Activated CD4-positive, alpha-beta T cell treated with anti-CD3 and anti-CD28 coated beads for 36 hours (primary cell): ENCODE results near the gene TNN. TPM values are rescaled to one million over a fixed set of nuclear protein-coding genes. Genes with fewer than 3 reads are reported as not detected.

ENCODE experiments used
- ATAC-seq: fragments of 200-7000 bp; cut with Tn5 transposase; one replicate; pipeline ENCODE4 v1.10.0; 2021; ENCODE audit warnings: mild to moderate bottlenecking, moderate library complexity
- CTCF ChIA-PET: fragments of 350-600 bp; sonication (Branson Sonifier 250); formaldehyde crosslinking; loops from one replicate; lab custom pipeline; 2021; ENCODE audit warnings: antibody characterized with exemption; lab: Charles Lee
- POLR2A ChIA-PET: fragments of 350-600 bp; sonication (Branson Sonifier 250); formaldehyde crosslinking; loops from one replicate; lab custom pipeline; 2021; ENCODE audit warnings: antibody characterized with exemption, inconsistent platforms; lab: Charles Lee
- DNase-seq: peaks from one replicate; pipeline ENCODE4 v3.0.0-alpha.2; 2020
- H3K27ac Mint-ChIP-seq: one replicate; pipeline ENCODE4 v1.8.0; 2021; ENCODE audit warnings: mixed read lengths
- H3K27me3 Mint-ChIP-seq: one replicate; pipeline ENCODE4 v1.8.0; 2021; ENCODE audit warnings: mixed read lengths
- H3K36me3 Mint-ChIP-seq: one replicate; pipeline ENCODE4 v1.8.0; 2021; ENCODE audit warnings: low read depth, mixed read lengths
- H3K4me1 Mint-ChIP-seq: one replicate; pipeline ENCODE4 v1.8.0; 2021; ENCODE audit warnings: mixed read lengths
- H3K4me3 Mint-ChIP-seq: one replicate; pipeline ENCODE4 v1.8.0; 2021; ENCODE audit warnings: mild to moderate bottlenecking, moderate library complexity, mixed read lengths
- H3K9me3 Mint-ChIP-seq: one replicate; pipeline ENCODE4 v1.8.0; 2021; ENCODE audit warnings: low read depth, mixed read lengths
- intact Hi-C, 2 experiments: fragments of 100-400 bp; cut with DNase I in 1 of 2; cut with micrococcal nuclease in 1 of 2; formaldehyde crosslinking; loops; one replicate each; pipeline versions ENCODE4 v1.14.2 to v1.15.1; 2022 to 2024; cut with DNase I, micrococcal nuclease
- total RNA-seq, 2 experiments: library from RNA; stranded (reverse); gene quantifications; one replicate each; pipeline ENCODE4 v1.2.3, GENCODE V29; 2021

The TNN gene
- total RNA-seq, 2 experiments from 2014 or later = 0.05 TPM; not detected in 1

GRCh38 chr1:175146529-175147213 is 79.0 kb downstream of the TNN start:
- DNase-seq (peak; percentile 84), ATAC-seq (peak; percentile 89)
- H3K27me3 Mint-ChIP-seq = peaks cover 15% of the 10 kb centered on the region
- H3K4me3 Mint-ChIP-seq = no peak overlapping the region
- intact Hi-C loops = loop anchor here (1.0 to 5.0 kb wide), 2 partner anchors 117 to 119 kb away; no protein-coding TSS in a partner anchor
- CTCF ChIA-PET = interaction anchor here (0.6 to 10.8 kb wide), 54 partner anchors 8 to 1904 kb away, joined by 3 to 322 read pairs (median 4); partner anchors contain the start of gene MRPS14
- peaks cover 6% of the 10 kb centered on the region for H3K4me1 Mint-ChIP-seq
- no peaks in the 10 kb centered on the region for H3K36me3 Mint-ChIP-seq
- no peaks in the 10 kb centered on the region for H3K9me3 Mint-ChIP-seq
- POLR2A ChIA-PET = no interaction called here
- no peak overlapping the region for H3K27ac Mint-ChIP-seq

GRCh38 chr1:175147569-175147968 is 79.9 kb downstream of the TNN start:
- H3K4me1 Mint-ChIP-seq = peaks cover 2% of the 10 kb centered on the region
- H3K27ac Mint-ChIP-seq = no peak overlapping the region
- ChIA-PET POLR2A (no interaction called here), CTCF (interaction anchor here (0.5 to 10.8 kb wide), 16 partner anchors 9 to 342 kb away, joined by 3 to 322 read pairs (median 6); no protein-coding TSS in a partner anchor)
- H3K4me3 Mint-ChIP-seq = no peak overlapping the region
- peaks cover 19% of the 10 kb centered on the region for H3K27me3 Mint-ChIP-seq
- ATAC-seq = no peak
- H3K9me3 Mint-ChIP-seq = no peaks in the 10 kb centered on the region
- intact Hi-C loops = loop anchor here in 1 of 2 experiments (5.0 kb wide), 1 partner anchor 120 kb away; no protein-coding TSS in a partner anchor
- H3K36me3 Mint-ChIP-seq = no peaks in the 10 kb centered on the region
- DNase-seq = no peak

- Mint-ChIP-seq H3K27me3 (peaks cover 21% of the 10 kb centered on the region), H3K9me3 (no peaks in the 10 kb centered on the region), H3K36me3 (no peaks in the 10 kb centered on the region), H3K27ac (no peak overlapping the region), H3K4me3 (no peak overlapping the region), H3K4me1 (peaks cover 2% of the 10 kb centered on the region)
- no peak for DNase-seq
- no peak for ATAC-seq
- intact Hi-C loops = loop anchor here in 1 of 2 experiments (5.0 kb wide), 1 partner anchor 121 kb away; no protein-coding TSS in a partner anchor
- POLR2A ChIA-PET = no interaction called here
- CTCF ChIA-PET = interaction anchor here (1.1 to 10.8 kb wide), 7 partner anchors 9 to 190 kb away, joined by 3 to 322 read pairs (median 5); no protein-coding TSS in a partner anchor
These were observed 80.4 kb downstream of the TNN start for GRCh38 chr1:175148068-175148467.

GRCh38 chr1:175150596-175151319 is 83.1 kb downstream of the TNN start:
- CTCF ChIA-PET = interaction anchor here (0.6 to 10.8 kb wide), 27 partner anchors 9 to 301 kb away, joined by 3 to 322 read pairs (median 6); partner anchors contain the start of gene KIAA0040
- intact Hi-C loops = loop anchor here in 1 of 2 experiments (5.0 kb wide), 2 partner anchors 187 to 327 kb away; no protein-coding TSS in a partner anchor
- POLR2A ChIA-PET = no interaction called here

GRCh38 chr1:175152006-175152652 is 84.5 kb downstream of the TNN start:
- ChIA-PET CTCF (interaction anchor here (0.6 to 10.8 kb wide), 56 partner anchors 8 to 922 kb away, joined by 3 to 322 read pairs (median 4); partner anchors contain the start of genes KIAA0040 and MRPS14), POLR2A (interaction anchor here (0.6 to 1.0 kb wide), 3 partner anchors 9 to 167 kb away, joined by 3 to 4 read pairs (median 4); no protein-coding TSS in a partner anchor)
- peak; percentile 82 for DNase-seq
- Mint-ChIP-seq H3K27ac (no peak overlapping the region), H3K36me3 (no peaks in the 10 kb centered on the region), H3K4me1 (peaks cover 12% of the 10 kb centered on the region), H3K27me3 (peaks cover 28% of the 10 kb centered on the region), H3K9me3 (no peaks in the 10 kb centered on the region), H3K4me3 (no peak overlapping the region)
- intact Hi-C loops = loop anchor here (2.0 to 5.0 kb wide), 5 partner anchors 185 to 923 kb away; partner anchors contain the start of gene TNR (in 1 of the 2)
- peak; percentile 74 for ATAC-seq

More at GRCh38 chr1:175150596-175151319, 83.1 kb downstream of the TNN start:
- no peak overlapping the region for H3K4me3 Mint-ChIP-seq
- no peak overlapping the region for H3K27ac Mint-ChIP-seq
- peaks cover 10% of the 10 kb centered on the region for H3K4me1 Mint-ChIP-seq
- no peak for ATAC-seq
- no peak for DNase-seq
- no peaks in the 10 kb centered on the region for H3K36me3 Mint-ChIP-seq
- no peaks in the 10 kb centered on the region for H3K9me3 Mint-ChIP-seq
- H3K27me3 Mint-ChIP-seq = peaks cover 28% of the 10 kb centered on the region

- H3K27me3 Mint-ChIP-seq = peaks cover 28% of the 10 kb centered on the region
These were observed 87.2 kb downstream of the TNN start for GRCh38 chr1:175154629-175155472.

GRCh38 chr1:175155473-175155856 is 87.8 kb downstream of the TNN start:
- H3K27me3 Mint-ChIP-seq = peaks cover 26% of the 10 kb centered on the region
- H3K36me3 Mint-ChIP-seq = peaks cover 15% of the 10 kb centered on the region
- H3K4me1 Mint-ChIP-seq = peaks cover 23% of the 10 kb centered on the region
- H3K27ac Mint-ChIP-seq = no peak overlapping the region
- CTCF ChIA-PET = interaction anchor here (0.8 to 4.1 kb wide), 46 partner anchors 9 to 345 kb away, joined by 3 to 183 read pairs (median 4); partner anchors contain the start of gene KIAA0040
- H3K4me3 Mint-ChIP-seq = no peak overlapping the region
- no peaks in the 10 kb centered on the region for H3K9me3 Mint-ChIP-seq
- intact Hi-C loops = loop anchor here (1.0 to 2.0 kb wide), 3 partner anchors 35 to 164 kb away; partner anchors contain the start of gene KIAA0040 (in 1 of the 2)
- POLR2A ChIA-PET = no interaction called here
- ATAC-seq = peak; percentile 27
- no peak for DNase-seq

More at GRCh38 chr1:175154629-175155472, 87.2 kb downstream of the TNN start:
- POLR2A ChIA-PET = no interaction called here
- peak; percentile 43 for ATAC-seq
- peak; percentile 87 for DNase-seq
- intact Hi-C loops = loop anchor here (1.0 to 5.0 kb wide), 5 partner anchors 36 to 322 kb away; partner anchors contain the start of gene KIAA0040 (in 1 of the 2)
- H3K36me3 Mint-ChIP-seq = peaks cover 15% of the 10 kb centered on the region
- H3K4me1 Mint-ChIP-seq = peaks cover 23% of the 10 kb centered on the region
- H3K4me3 Mint-ChIP-seq = no peak overlapping the region
- no peak overlapping the region for H3K27ac Mint-ChIP-seq
- H3K9me3 Mint-ChIP-seq = no peaks in the 10 kb centered on the region
- CTCF ChIA-PET = interaction anchor here (0.5 to 4.1 kb wide), 55 partner anchors 9 to 597 kb away, joined by 3 to 183 read pairs (median 4); partner anchors contain the start of gene KIAA0040

GRCh38 chr1:175155936-175156335 is 88.3 kb downstream of the TNN start:
- DNase-seq (no peak), ATAC-seq (no peak)
- ChIA-PET CTCF (interaction anchor here (0.6 to 4.1 kb wide), 33 partner anchors 9 to 345 kb away, joined by 3 to 183 read pairs (median 7); partner anchors contain the start of gene KIAA0040), POLR2A (no interaction called here)
- Mint-ChIP-seq H3K4me1 (peaks cover 23% of the 10 kb centered on the region), H3K36me3 (peaks cover 15% of the 10 kb centered on the region), H3K27ac (no peak overlapping the region), H3K9me3 (no peaks in the 10 kb centered on the region), H3K4me3 (no peak overlapping the region), H3K27me3 (peaks cover 21% of the 10 kb centered on the region)
- intact Hi-C loops = loop anchor here (1.0 to 2.0 kb wide), 3 partner anchors 35 to 163 kb away; partner anchors contain the start of gene KIAA0040 (in 1 of the 2)

GRCh38 chr1:175157200-175157599 is 89.6 kb downstream of the TNN start:
- POLR2A ChIA-PET = no interaction called here
- peaks cover 11% of the 10 kb centered on the region for H3K27me3 Mint-ChIP-seq
- H3K27ac Mint-ChIP-seq = no peak overlapping the region
- H3K4me1 Mint-ChIP-seq = peaks cover 21% of the 10 kb centered on the region
- ATAC-seq (peak; percentile 49), DNase-seq (peak; percentile 49)
- no peaks in the 10 kb centered on the region for H3K9me3 Mint-ChIP-seq
- H3K4me3 Mint-ChIP-seq = no peak overlapping the region
- intact Hi-C loops = no loop called here
- CTCF ChIA-PET = interaction anchor here (0.7 to 4.1 kb wide), 5 partner anchors 31 to 277 kb away, joined by 3 to 183 read pairs (median 4); no protein-coding TSS in a partner anchor
- peaks cover 15% of the 10 kb centered on the region for H3K36me3 Mint-ChIP-seq
